IPS-NIHi11 (cell line): ENCODE measurements around the gene ADSS1.

ENCODE experiments used
- DNase-seq: peaks from one replicate; pipeline ENCODE4 v3.0.0; 2012; ENCODE audit warnings: mixed read lengths, low spot score

ADSS1 gene

GRCh38 chr14:104782808-104783139 lies 58.7 kb downstream of the ADSS1 start:
- no peak for DNase-seq

GRCh38 chr14:104783484-104784217 lies 59.6 kb downstream of the ADSS1 start:
- no peak for DNase-seq

- DNase-seq = no peak
Measured at GRCh38 chr14:104784218-104784568, 60.2 kb downstream of the ADSS1 start.

GRCh38 chr14:104784846-104785707 lies 61.0 kb downstream of the ADSS1 start:
- DNase-seq = no peak

- DNase-seq = no peak
Measured at GRCh38 chr14:104785708-104786080, 61.7 kb downstream of the ADSS1 start.

GRCh38 chr14:104786091-104786586 lies 62.1 kb downstream of the ADSS1 start:
- no peak for DNase-seq

GRCh38 chr14:104786726-104787675 lies 63.0 kb downstream of the ADSS1 start:
- no peak for DNase-seq

GRCh38 chr14:104787736-104788135 lies 63.7 kb downstream of the ADSS1 start:
- no peak for DNase-seq

GRCh38 chr14:104788161-104788818 lies 64.3 kb downstream of the ADSS1 start:
- no peak for DNase-seq

- DNase-seq = no peak
Measured at GRCh38 chr14:104788873-104789663, 65.0 kb downstream of the ADSS1 start.

- DNase-seq = no peak
Measured at GRCh38 chr14:104789752-104790743, 66.0 kb downstream of the ADSS1 start.

GRCh38 chr14:104791425-104791824 lies 67.4 kb downstream of the ADSS1 start:
- no peak for DNase-seq

GRCh38 chr14:104792101-104792884 lies 68.3 kb downstream of the ADSS1 start:
- no peak for DNase-seq

- DNase-seq = no peak
Measured at GRCh38 chr14:104792945-104793702, 69.1 kb downstream of the ADSS1 start.

- DNase-seq = no peak
Measured at GRCh38 chr14:104793703-104793959, 69.6 kb downstream of the ADSS1 start.

- peak; percentile 94 for DNase-seq
Measured at GRCh38 chr14:104794099-104794498, 70.1 kb downstream of the ADSS1 start.

GRCh38 chr14:104794631-104794992 lies 70.6 kb downstream of the ADSS1 start:
- DNase-seq = no peak

GRCh38 chr14:104794993-104795780 lies 71.2 kb downstream of the ADSS1 start, which contains the start of gene AKT1:
TSS of gene AKT1 (minus strand) at chr14:104795748. CDS start at chr14:104792643, 3,105 bp downstream.
- peak; percentile 76 for DNase-seq
